GM19395 (cell line): ENCODE data around the gene HOXC9.

Experiments
- ATAC-seq: cut with Tn5 transposase; IDR thresholded peaks from one replicate; pipeline ENCODE4 v1.9.1; 2021; ENCODE audit warnings: mild to moderate bottlenecking, moderate library complexity; ENCODE audit not compliant: unreplicated experiment

HOXC9 gene

GRCh38 chr12:54049108-54049507, 49.1 kb downstream of the HOXC9 start:
- ATAC-seq: no peak

GRCh38 chr12:54050482-54050810, 50.5 kb downstream of the HOXC9 start:
- no peak for ATAC-seq

GRCh38 chr12:54051026-54051842, 51.3 kb downstream of the HOXC9 start:
- no peak for ATAC-seq

- ATAC-seq: no peak
Measured at GRCh38 chr12:54051874-54052437, 52.0 kb downstream of the HOXC9 start.

- ATAC-seq: no peak
Measured at GRCh38 chr12:54052438-54053002, 52.6 kb downstream of the HOXC9 start.
